GM12891 (cell line): ENCODE data around the gene PDZD2.

Source experiments
- POLR2A ChIP-seq: IDR thresholded peaks from 2 replicates; pipeline ENCODE4 v1.6.1; 2011; ENCODE audit warnings: low read depth, low read length, control low read depth
- POU2F2 ChIP-seq: IDR thresholded peaks from 2 replicates; pipeline ENCODE4 v1.6.1; 2011; ENCODE audit warnings: low read depth, mild to moderate bottlenecking, control low read depth, low read length, moderate library complexity

GRCh38 chr5:32003981-32004380 lies 365.1 kb downstream of the PDZD2 start:
- no peak for TF ChIP-seq POU2F2
- no peak for TF ChIP-seq POLR2A
